ENCODE measurements around the gene PRKN. TPM values are rescaled to one million over a fixed set of nuclear protein-coding genes. Genes with fewer than 3 reads are reported as not detected.

Gene PRKN
- total and polyA plus RNA-seq, 9 of the 15 experiments (the other 6 are each of a cell fraction or from before 2014, with no cell fraction given), result 0.03 to 0.96 (median 0.15) TPM; not detected in 2

- in situ Hi-C loops (cut with MboI) (no loop called here), intact Hi-C loops (cut with micrococcal nuclease) (no loop called here)
- Histone ChIP-seq H3K27ac (ENCODE audit: extremely low read depth, low read depth, low read length) (no peak overlapping the region), H4K20me1 (replicated peaks; ENCODE audit: control insufficient read depth, insufficient read depth, low read length) (no peaks in the 10 kb centered on the region), H3K4me1 (replicated peaks in 1 of 2; ENCODE audit: control insufficient read depth in 2 of 2, insufficient read depth in 2 of 2, low read length in 2 of 2) (no peaks in the 10 kb centered on the region), H3K4me2 (ENCODE audit: insufficient read depth, low read length) (no peak overlapping the region), H3K36me3 (ENCODE audit: control insufficient read depth, insufficient read depth, low read length) (no peaks in the 10 kb centered on the region), H3K4me3 (no peak overlapping the region), H2AFZ (ENCODE audit: low read depth, low read length) (no peak overlapping the region), H3K9me1 (ENCODE audit: control insufficient read depth, insufficient read depth, low read length) (no peaks in the 10 kb centered on the region), H3K9ac (ENCODE audit: insufficient read depth in 1 of 2, low read depth in 2 of 2, low read length in 2 of 2) (no peak overlapping the region), H3K9me3 (replicated peaks; ENCODE audit: control insufficient read depth, insufficient read depth, low read depth, low read length) (no peaks in the 10 kb centered on the region), H3K79me2 (ENCODE audit: control insufficient read depth, insufficient read depth, low read length) (no peaks in the 10 kb centered on the region), H3K27me3 (ENCODE audit: control insufficient read depth in 2 of 2, insufficient read depth in 2 of 2, low read length in 2 of 2) (no peaks in the 10 kb centered on the region)
- no peak for DNase-seq (ENCODE audit: extremely low read depth in 1 of 4, low spot score in 3 of 4)
- ATAC-seq, result no peak
- TF ChIP-seq SIRT6 (IDR thresholded peaks at IDR 0.05; ENCODE audit: low read depth, low read length), result no peak
- TF ChIP-seq ZNF184 (CRISPR knock-in tag; IDR thresholded peaks at IDR 0.05), result no peak
- no peak for TF ChIP-seq YY1 (IDR thresholded peaks at IDR 0.05; ENCODE audit: borderline replicate concordance in 1 of 3, control insufficient read depth in 1 of 3, extremely low read depth in 1 of 3, insufficient read depth in 3 of 3, insufficient read length in 1 of 3, insufficient replicate concordance in 2 of 3, low read depth in 1 of 3, low read length in 2 of 3)
- TF ChIP-seq TAF1 (IDR thresholded peaks at IDR 0.05; ENCODE audit: control insufficient read depth, extremely low read depth, insufficient read depth, low read length, severe bottlenecking), result no peak
- TF ChIP-seq CEBPG (CRISPR knock-in tag; IDR thresholded peaks at IDR 0.05), result no peak
- no peak for TF ChIP-seq CEBPG (tag; conservative IDR thresholded peaks at IDR 0.05 in 1 of 2, IDR thresholded peaks at IDR 0.05 in 1 of 2)
- no peak for TF ChIP-seq DLX4 (CRISPR knock-in tag; IDR thresholded peaks at IDR 0.05)
- ChIA-PET CTCF (ENCODE audit: low intra/inter-chr PET ratio) (no interaction called here), POLR2A (no interaction called here)
- 0% methylated on average over 2 of the region's 2 CpGs for WGBS (ENCODE audit: insufficient coverage, low coverage, missing lambda C conversion rate)
- no TSS peak for BruUV-seq (replicated peaks)
- FAIRE-seq, result no peak
Measured at GRCh38 chr6:162702446-162702845, 25.1 kb downstream of the PRKN start.
